GM12872 (cell line): Measurements from ENCODE around the gene ERF.

Experiments
- CTCF ChIP-seq: IDR thresholded peaks from 3 replicates; pipeline ENCODE4 v1.5.1; 2011; ENCODE audit warnings: low read depth, mild to moderate bottlenecking, low read length, moderate library complexity; ENCODE audit not compliant: insufficient read depth

The ERF gene

GRCh38 chr19:42290136-42290522 is 35.2 kb upstream of the ERF start:
- no peak for TF ChIP-seq CTCF

DNA sequence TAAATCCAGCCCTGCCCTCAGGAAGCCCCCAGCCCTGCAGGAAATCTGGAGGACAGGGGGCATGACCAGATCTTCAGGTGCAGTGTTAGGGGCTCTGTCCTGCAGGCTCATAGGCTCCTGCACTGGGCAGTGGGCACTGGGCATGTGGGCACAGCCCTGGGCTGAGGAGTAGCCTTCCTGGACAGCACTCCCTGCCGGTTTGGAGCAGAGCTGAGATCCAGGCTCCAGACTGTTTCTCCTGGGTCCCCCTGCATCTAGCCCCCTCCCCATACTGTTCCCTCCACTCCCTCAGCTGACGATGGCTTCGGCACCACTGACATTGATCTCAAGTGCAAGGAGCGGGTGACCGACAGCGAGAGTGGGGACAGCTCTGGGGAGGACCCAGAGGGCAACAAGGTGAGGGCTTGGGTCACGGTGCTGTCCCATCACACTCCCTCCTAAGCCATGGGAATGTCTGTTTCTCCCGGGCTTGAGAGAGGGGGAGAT is 34.7 kb upstream of the ERF start:
- TF ChIP-seq CTCF: no peak

GRCh38 chr19:42288881-42289555 is 34.1 kb upstream of the ERF start:
- 0 out of 3 replicates have a peak, but pooled peaks have one; percentile 21 for TF ChIP-seq CTCF

DNA sequence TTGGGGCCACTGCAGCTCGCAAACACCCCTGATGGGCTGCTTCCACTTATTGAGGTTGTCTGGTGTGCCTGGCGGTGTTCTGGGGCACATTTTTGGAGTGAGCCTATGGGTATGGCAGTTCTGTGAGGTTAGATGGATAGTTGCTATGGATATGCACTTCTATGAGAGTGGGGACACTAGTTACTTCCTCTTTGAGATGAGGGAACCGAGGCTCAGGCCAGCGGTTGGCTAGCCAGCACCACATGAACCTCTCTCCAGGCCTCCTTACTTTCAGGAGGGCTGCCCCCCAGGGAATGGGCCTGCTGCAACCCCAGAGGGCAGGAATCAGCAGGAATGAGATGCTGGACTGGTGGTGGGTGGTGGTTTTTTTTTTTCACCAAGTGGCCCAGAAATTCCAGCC is 33.5 kb upstream of the ERF start:
- no peak for TF ChIP-seq CTCF

- no peak for TF ChIP-seq CTCF
Measured at GRCh38 chr19:42287827-42288107, 32.8 kb upstream of the ERF start.

GRCh38 chr19:42287017-42287826 is 32.3 kb upstream of the ERF start:
- TF ChIP-seq CTCF: no peak

DNA sequence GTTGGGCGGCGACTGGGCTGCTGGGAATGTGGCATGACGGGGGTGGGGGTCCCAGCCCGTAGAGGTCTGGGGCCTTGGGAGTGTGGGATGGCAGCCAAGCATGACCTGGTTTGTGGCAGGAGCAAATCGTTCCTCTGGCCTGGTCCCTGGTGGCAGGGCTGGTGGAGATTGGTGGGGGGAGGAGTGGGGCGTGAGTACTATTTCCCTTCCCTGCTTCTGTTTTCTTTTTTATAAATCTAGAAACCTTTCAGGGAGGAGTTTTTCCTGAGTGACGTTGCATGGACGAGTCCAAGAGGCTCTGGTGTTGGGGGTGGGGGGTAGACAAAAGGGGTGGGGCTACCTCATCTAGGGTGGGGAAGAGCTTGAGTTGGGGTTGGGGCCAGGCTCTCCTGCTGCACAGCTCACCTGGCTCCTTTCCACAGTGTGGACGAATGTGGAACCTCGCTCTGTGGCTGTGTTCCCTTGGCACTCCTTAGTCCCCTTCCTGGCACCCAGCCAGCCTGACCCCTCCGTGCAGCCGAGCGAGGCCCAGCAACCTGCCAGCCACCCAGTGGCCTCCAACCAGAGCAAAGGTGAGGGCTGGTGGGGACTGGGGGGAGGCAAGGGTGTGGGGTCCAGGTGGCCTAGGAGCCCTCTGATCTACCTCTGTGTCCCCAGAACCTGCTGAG is 31.6 kb upstream of the ERF start:
- no peak for TF ChIP-seq CTCF
